ENCODE results near the gene SLC5A2. TPM values are rescaled to one million over a fixed set of nuclear protein-coding genes. Genes with fewer than 3 reads are reported as not detected.

SLC5A2 gene
- total RNA-seq, 1 donor from 2014 or later = not detected

GRCh38 chr16:31459687-31460581 lies 23.0 kb upstream of the SLC5A2 start:
- intact Hi-C loops (cut with micrococcal nuclease) = loop anchor here (1.0 to 10.0 kb wide), 10 partner anchors 17 to 538 kb away; partner anchors contain the start of genes FUS, KAT8, SETD1A and STX4

GRCh38 chr16:31460582-31461002 lies 22.3 kb upstream of the SLC5A2 start:
- intact Hi-C loops (cut with micrococcal nuclease) = loop anchor here (2.0 kb wide), 1 partner anchor 16 kb away; no protein-coding TSS in a partner anchor

DNA sequence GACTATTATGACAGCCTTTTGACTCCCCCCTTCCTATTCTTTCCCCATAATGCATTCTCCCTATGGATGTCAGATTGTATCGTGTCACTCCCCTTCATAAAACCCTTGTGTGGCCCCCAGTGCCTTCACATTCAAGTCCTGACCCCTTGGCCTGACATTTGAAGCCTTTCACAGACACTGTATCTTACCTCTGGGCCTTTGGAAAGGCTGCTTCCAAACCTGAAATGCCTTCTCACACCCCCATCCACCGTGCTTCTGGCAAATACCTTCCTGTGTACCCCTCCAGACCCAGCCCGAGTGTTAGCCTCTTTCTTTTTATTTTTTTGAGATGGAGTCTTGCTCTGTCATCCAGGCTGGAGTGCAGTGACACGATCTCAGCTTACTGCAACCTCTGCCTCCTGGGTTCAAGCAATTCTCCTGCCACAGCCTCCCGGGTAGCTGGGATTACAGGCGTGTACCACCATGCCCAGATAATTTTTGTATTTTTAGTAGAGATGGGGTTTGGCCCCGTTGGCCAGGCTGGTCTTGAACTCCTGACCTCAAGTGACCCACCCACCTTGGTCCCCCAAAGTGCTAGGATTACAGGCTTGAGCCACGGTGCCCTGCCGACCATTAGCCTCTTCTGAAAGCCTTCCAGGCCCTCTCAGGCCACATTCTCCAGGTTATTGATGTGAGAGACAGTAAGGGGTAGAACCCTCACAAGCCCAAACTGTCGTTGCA lies 21.6 kb upstream of the SLC5A2 start:
- intact Hi-C loops (cut with micrococcal nuclease) = loop anchor here (2.0 kb wide), 1 partner anchor 15 kb away; no protein-coding TSS in a partner anchor

- intact Hi-C loops (cut with micrococcal nuclease) = loop anchor here (2.0 kb wide), 1 partner anchor 15 kb away; no protein-coding TSS in a partner anchor
Measured at GRCh38 chr16:31461921-31462804, 20.8 kb upstream of the SLC5A2 start.

DNA sequence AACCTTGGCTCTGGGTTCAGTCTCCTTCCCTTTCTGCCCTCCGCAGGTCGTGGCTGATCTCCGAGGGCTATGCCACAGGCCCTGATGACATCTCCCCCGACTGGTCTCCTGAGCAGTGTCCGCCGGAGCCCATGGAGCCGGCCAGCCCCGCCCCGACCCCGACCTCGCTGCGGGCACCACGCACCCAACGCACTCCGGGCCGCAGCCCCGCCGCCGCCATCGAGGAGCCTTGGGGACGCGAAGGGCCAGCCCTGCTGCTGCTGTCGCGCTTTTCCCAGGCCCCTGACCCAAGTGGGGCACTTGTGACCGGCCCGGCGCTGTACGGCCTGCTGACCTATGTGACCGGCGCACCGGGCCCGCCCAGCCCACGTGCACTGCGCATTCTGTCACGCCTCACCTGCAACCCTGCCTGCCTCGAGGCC lies 18.6 kb upstream of the SLC5A2 start:
- intact Hi-C loops (cut with micrococcal nuclease) = no loop called here

- intact Hi-C loops (cut with micrococcal nuclease) = no loop called here
Measured at GRCh38 chr16:31464781-31465260, 18.1 kb upstream of the SLC5A2 start.

DNA sequence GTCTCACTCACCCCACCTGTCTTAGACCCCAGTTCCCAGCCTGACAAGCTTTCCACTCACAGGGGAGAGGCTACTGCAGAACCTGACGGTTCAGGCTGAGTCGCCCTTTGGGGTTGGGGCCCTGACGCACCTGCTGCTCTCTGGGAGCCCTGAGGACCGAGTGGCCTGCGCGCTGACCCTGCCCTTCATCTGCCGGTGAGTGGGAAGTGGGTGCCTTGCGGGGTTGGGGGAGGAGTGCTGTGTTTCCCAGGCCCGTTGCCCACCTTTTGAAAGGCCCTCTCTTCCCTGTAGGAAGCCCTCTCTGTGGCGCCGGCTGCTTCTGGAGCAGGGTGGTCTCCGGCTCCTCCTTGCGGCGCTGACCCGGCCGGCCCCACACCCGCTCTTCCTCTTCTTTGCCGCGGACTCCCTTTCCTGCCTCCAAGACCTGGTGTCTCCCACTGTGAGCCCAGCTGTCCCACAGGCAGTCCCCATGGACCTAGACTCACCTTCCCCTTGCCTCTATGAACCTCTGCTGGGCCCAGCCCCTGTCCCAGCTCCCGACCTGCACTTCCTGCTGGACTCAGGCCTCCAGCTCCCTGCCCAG lies 17.0 kb upstream of the SLC5A2 start:
- intact Hi-C loops (cut with micrococcal nuclease) = no loop called here

DNA sequence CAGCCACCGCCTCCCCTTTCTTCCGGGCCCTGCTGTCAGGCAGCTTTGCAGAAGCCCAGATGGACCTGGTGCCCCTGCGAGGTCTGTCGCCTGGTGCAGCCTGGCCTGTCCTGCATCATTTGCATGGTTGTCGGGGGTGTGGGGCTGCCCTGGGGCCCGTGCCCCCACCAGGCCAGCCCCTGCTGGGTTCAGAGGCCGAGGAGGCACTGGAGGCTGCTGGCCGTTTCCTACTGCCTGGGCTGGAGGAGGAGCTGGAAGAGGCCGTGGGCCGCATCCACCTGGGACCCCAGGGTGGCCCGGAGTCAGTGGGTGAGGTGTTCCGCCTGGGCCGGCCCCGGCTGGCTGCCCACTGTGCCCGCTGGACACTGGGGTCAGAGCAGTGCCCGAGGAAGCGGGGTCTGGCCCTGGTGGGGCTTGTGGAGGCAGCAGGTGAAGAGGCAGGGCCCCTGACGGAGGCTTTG lies 16.5 kb upstream of the SLC5A2 start:
- intact Hi-C loops (cut with micrococcal nuclease) = no loop called here

- intact Hi-C loops (cut with micrococcal nuclease) = no loop called here
Measured at GRCh38 chr16:31467151-31467773, 15.7 kb upstream of the SLC5A2 start.

- intact Hi-C loops (cut with micrococcal nuclease) = no loop called here
Measured at GRCh38 chr16:31467858-31468257, 15.1 kb upstream of the SLC5A2 start.

DNA sequence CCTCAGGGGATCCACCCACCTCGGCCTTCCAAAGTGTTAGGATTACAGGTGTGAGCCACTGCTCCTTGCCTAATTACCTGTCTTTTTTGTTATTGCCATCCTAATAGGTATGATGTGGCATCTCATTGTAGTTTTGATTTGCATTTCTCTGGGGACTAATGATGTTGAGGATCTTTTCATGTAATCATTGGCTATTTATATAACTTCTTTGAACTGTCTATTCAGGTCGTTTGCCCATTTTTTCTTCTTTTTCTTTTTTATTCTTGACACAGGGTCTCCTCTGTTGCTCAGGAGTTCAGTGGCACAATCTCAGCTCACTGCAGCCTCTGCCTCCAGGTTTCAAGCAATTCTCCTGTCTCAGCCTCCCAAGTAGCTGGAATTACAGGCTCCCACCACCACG lies 12.3 kb upstream of the SLC5A2 start:
- intact Hi-C loops (cut with micrococcal nuclease) = no loop called here

DNA sequence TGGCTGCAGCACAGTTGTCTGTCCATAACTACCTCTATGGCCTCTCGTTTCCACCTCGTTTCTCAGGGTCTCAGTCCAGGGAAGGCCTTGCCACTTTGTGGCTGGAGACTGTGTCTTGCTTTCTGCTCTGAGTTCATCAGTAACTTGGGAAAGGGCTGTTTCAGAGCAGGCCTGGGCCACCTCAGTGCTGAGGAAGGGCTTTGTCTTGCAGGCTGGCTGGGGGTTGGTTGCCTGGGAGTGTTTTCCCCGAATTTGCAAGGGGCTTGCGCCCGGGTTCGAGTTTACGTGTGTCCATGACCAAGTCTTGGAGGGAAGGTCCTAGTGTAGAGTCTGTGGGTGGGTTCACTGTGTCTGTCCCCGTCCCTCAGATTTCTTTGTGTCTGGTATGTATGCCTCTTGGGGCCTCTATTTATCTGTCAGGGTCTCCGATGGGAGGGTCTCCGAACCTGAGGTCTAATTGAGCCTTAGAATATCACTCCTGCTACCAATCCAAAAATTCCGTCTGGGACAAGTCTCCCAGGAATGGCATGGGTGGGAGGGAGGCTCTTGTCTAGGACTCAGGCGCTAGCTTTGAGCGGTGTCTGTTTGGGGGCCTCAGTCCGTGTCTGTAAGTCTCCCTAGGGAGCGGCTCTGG lies 11.6 kb upstream of the SLC5A2 start:
- intact Hi-C loops (cut with micrococcal nuclease) = no loop called here

DNA sequence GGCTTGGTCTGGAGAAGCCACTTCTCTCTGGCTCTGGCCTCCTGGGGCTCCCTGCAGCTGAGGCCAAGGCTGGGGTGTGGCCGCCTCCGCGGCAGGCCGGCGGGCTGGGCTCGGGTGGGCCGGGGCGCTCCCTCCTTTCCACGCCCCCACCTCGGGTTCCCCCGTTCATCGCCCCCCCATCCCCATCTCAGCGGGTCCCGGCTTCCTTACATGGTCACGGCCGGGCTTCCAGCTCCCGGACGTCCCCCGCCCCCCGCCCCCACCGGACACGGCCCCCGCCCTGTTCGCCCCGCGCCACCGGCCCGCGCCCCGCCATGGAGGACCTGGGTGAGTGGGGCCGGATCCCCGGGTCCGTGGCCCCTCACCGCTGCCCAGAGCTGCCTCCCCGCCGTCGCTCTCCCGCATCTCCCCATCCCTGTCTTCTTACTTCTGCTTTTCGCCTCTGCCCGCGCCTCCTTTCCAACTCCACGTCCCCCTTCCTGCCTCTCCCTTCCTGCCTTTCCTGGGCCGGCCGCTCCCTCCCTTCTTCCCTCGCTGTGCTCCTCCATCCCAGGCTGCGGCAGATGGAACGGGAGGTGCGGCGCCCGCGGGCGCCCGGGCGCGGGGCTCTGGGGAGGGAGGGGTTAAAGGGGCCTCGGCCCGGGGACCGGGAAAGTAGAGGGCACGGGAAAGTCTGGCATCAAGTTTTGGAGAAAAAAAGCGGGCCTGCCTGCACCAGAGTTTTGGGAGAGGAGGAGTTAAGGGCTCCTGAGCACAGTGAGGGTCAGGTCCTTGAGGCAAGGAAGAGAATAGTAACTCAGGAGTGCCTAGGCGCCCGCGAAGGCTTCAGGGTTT lies 10.8 kb upstream of the SLC5A2 start, which contains the start of gene TGFB1I1:
TGFB1I1 (plus strand) TSS at position 278 of the 834 bp plus-strand sequence; CDS start at position 315, 37 bp downstream.
- intact Hi-C loops (cut with micrococcal nuclease) = no loop called here

- intact Hi-C loops (cut with micrococcal nuclease) = no loop called here
Measured at GRCh38 chr16:31472709-31473203, 10.2 kb upstream of the SLC5A2 start.

DNA sequence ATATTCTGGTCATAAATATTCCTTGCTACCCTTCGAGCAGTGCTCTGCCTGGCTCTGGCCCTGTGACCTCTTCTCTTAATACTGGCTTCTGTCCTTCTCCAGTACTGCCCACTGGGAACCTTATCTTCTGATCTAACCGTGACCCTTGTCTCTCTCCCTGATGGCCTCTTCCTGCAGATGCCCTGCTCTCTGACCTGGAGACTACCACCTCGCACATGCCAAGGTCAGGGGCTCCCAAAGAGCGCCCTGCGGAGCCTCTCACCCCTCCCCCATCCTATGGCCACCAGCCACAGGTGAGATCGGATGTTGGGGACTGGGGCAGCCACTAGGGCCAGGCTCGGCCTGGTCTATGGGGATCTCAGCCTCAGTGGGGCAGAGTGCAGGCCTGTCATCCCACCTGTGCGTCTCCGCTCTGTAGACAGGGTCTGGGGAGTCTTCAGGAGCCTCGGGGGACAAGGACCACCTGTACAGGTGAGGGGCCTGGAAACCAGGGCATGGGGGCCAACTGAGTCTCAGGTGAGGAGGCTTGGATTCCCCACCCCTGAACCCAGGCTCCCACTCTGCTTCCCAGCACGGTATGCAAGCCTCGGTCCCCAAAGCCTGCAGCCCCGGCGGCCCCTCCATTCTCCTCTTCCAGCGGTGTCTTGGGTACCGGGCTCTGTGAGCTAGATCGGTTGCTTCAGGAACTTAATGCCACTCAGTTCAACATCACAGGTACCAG lies 9.5 kb upstream of the SLC5A2 start:
- intact Hi-C loops (cut with micrococcal nuclease) = no loop called here

GRCh38 chr16:31474173-31474714 lies 8.7 kb upstream of the SLC5A2 start:
- intact Hi-C loops (cut with micrococcal nuclease) = no loop called here

Measured in T-helper 2 cell treated with Interferon-gamma antibody and Interleukin-4, amounts not matched to agents 100 ng/mL and 5 ng/mL, for 36 hours (primary cell).